Measurements from ENCODE around the gene CD53. TPM values are rescaled to one million over a fixed set of nuclear protein-coding genes. Genes with fewer than 3 reads are reported as not detected.

The CD53 gene
- total RNA-seq, 1 experiment from 2014 or later, result 0.96 TPM

DNA sequence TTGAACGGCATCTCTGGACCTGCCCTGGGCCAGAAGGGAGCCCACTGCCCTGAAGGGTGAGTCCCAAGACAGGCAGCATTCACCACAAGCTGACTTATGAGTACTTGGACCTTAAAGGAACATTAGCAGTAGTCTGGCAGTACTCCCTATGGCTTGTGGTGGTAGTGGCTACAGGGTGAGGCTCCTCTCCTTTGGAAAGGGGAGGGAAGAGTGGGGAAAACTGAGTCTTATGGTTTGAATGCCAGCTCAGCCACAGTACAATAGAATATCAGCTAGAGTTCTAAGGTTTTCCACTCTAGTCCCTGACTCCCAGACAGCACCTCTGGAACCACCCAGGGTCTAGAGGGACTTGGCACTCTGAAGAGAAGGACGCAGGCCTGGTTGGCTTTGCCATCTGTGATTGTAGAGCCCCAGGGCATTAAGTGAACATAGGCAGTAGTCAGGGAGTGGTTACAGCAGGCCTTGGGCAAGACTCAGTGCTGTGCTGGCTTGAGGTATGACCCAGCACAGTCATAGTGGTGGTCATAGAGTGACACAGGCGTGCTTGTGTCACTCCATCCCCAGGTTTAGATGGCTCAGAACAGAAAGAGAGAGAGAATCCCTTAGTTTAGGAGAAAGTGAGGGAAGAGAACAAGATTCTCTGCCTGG lies 31.0 kb downstream of the CD53 start:
- RAD21 ChIA-PET (ENCODE audit: low non-redundant PET in 1 of 2, low total read pairs in 2 of 2, uncharacterized antibody in 2 of 2, unreplicated experiment in 2 of 2), result no interaction called here
- no peaks in the 10 kb centered on the region for H3K36me3 ChIP-seq (ENCODE audit: control insufficient read depth in 1 of 2, insufficient read depth in 2 of 2, low read length in 2 of 2)
- peaks cover 6% of the 10 kb centered on the region; the same call in 1 of the 2 replicates for H3K27me3 ChIP-seq (ENCODE audit: insufficient read depth, low read length)
- CTCF ChIA-PET, result no interaction called here
- no peak overlapping the region for H2AFZ ChIP-seq (ENCODE audit: low read depth, low read length, poor library complexity, severe bottlenecking)
- DNase-seq (ENCODE audit: low read depth, low spot score) (no peak), ATAC-seq (no peak)
- POLR2A ChIA-PET, result no interaction called here
- H3K9me2 ChIP-seq (ENCODE audit: insufficient read depth), result no peaks in the 10 kb centered on the region
- no peak overlapping the region for H3K9ac ChIP-seq (ENCODE audit: low read length)
- H3K4me2 ChIP-seq (ENCODE audit: low read length), result no peak overlapping the region
- H3K4me1 ChIP-seq (ENCODE audit: control insufficient read depth in 1 of 2, insufficient read depth in 2 of 2, low read length in 2 of 2), result no peaks in the 10 kb centered on the region
- H3K4me3 ChIP-seq (replicated peaks in 1 of 2; ENCODE audit: low read depth in 1 of 2, low read length in 2 of 2), result no peak overlapping the region
- H4K20me1 ChIP-seq (ENCODE audit: insufficient read depth), result no peaks in the 10 kb centered on the region
- no TSS peak for BruUV-seq (replicated peaks)
- no peak overlapping the region for H3K27ac ChIP-seq (ENCODE audit: low read depth, low read length)
- no peak for TF ChIP-seq YY1 (IDR thresholded peaks at IDR 0.05; ENCODE audit: extremely low read depth, insufficient replicate concordance, low read depth, low read length)
- no peak for TF ChIP-seq SIN3A (IDR thresholded peaks at IDR 0.05; ENCODE audit: low read depth)
- no peak for TF ChIP-seq CBX3 (IDR thresholded peaks at IDR 0.05; ENCODE audit: low read depth)
- TF ChIP-seq, protein P1, sequence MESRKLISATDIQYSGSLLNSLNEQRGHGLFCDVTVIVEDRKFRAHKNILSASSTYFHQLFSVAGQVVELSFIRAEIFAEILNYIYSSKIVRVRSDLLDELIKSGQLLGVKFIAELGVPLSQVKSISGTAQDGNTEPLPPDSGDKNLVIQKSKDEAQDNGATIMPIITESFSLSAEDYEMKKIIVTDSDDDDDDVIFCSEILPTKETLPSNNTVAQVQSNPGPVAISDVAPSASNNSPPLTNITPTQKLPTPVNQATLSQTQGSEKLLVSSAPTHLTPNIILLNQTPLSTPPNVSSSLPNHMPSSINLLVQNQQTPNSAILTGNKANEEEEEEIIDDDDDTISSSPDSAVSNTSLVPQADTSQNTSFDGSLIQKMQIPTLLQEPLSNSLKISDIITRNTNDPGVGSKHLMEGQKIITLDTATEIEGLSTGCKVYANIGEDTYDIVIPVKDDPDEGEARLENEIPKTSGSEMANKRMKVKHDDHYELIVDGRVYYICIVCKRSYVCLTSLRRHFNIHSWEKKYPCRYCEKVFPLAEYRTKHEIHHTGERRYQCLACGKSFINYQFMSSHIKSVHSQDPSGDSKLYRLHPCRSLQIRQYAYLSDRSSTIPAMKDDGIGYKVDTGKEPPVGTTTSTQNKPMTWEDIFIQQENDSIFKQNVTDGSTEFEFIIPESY (IDR thresholded peaks at IDR 0.05; ENCODE audit: extremely low read depth, insufficient replicate concordance, low read length), result no peak
- TF ChIP-seq EZH2 (IDR thresholded peaks at IDR 0.05), result no peak
- TF ChIP-seq TCF7L2 (IDR thresholded peaks at IDR 0.05; ENCODE audit: borderline replicate concordance, extremely low read depth, insufficient read depth, insufficient read length), result no peak
- TF ChIP-seq, protein P2, sequence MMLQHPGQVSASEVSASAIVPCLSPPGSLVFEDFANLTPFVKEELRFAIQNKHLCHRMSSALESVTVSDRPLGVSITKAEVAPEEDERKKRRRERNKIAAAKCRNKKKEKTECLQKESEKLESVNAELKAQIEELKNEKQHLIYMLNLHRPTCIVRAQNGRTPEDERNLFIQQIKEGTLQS (IDR thresholded peaks at IDR 0.05), result no peak
- no peak for TF ChIP-seq JUND (IDR thresholded peaks at IDR 0.05)
- TF ChIP-seq, protein P3, sequence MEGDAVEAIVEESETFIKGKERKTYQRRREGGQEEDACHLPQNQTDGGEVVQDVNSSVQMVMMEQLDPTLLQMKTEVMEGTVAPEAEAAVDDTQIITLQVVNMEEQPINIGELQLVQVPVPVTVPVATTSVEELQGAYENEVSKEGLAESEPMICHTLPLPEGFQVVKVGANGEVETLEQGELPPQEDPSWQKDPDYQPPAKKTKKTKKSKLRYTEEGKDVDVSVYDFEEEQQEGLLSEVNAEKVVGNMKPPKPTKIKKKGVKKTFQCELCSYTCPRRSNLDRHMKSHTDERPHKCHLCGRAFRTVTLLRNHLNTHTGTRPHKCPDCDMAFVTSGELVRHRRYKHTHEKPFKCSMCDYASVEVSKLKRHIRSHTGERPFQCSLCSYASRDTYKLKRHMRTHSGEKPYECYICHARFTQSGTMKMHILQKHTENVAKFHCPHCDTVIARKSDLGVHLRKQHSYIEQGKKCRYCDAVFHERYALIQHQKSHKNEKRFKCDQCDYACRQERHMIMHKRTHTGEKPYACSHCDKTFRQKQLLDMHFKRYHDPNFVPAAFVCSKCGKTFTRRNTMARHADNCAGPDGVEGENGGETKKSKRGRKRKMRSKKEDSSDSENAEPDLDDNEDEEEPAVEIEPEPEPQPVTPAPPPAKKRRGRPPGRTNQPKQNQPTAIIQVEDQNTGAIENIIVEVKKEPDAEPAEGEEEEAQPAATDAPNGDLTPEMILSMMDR (IDR thresholded peaks at IDR 0.05 in 2 of 3, conservative IDR thresholded peaks at IDR 0.05 in 1 of 3; ENCODE audit: borderline replicate concordance in 1 of 3, insufficient read depth in 1 of 3, low read depth in 2 of 3, low read length in 2 of 3), result no peak
- TF ChIP-seq CEBPB (IDR thresholded peaks at IDR 0.05; ENCODE audit: low read depth), result no peak
- TF ChIP-seq ZNF274 (IDR thresholded peaks at IDR 0.05; ENCODE audit: low read depth, low read length), result no peak
- TF ChIP-seq, protein P4, sequence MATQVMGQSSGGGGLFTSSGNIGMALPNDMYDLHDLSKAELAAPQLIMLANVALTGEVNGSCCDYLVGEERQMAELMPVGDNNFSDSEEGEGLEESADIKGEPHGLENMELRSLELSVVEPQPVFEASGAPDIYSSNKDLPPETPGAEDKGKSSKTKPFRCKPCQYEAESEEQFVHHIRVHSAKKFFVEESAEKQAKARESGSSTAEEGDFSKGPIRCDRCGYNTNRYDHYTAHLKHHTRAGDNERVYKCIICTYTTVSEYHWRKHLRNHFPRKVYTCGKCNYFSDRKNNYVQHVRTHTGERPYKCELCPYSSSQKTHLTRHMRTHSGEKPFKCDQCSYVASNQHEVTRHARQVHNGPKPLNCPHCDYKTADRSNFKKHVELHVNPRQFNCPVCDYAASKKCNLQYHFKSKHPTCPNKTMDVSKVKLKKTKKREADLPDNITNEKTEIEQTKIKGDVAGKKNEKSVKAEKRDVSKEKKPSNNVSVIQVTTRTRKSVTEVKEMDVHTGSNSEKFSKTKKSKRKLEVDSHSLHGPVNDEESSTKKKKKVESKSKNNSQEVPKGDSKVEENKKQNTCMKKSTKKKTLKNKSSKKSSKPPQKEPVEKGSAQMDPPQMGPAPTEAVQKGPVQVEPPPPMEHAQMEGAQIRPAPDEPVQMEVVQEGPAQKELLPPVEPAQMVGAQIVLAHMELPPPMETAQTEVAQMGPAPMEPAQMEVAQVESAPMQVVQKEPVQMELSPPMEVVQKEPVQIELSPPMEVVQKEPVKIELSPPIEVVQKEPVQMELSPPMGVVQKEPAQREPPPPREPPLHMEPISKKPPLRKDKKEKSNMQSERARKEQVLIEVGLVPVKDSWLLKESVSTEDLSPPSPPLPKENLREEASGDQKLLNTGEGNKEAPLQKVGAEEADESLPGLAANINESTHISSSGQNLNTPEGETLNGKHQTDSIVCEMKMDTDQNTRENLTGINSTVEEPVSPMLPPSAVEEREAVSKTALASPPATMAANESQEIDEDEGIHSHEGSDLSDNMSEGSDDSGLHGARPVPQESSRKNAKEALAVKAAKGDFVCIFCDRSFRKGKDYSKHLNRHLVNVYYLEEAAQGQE (IDR thresholded peaks at IDR 0.05; ENCODE audit: low read depth), result no peak
- TF ChIP-seq ZFX (IDR thresholded peaks at IDR 0.05), result no peak
- intact Hi-C loops (cut with micrococcal nuclease), result no loop called here
- no peaks in the 10 kb centered on the region for H3K9me3 ChIP-seq (ENCODE audit: control insufficient read depth in 1 of 2, insufficient read depth in 1 of 2, low read depth in 1 of 2, low read length in 2 of 2)
- H3K79me2 ChIP-seq (ENCODE audit: insufficient read depth, low read length), result no peaks in the 10 kb centered on the region

All from HCT116 (cell line).